Esophagus squamous epithelium (tissue), 4 donors: ENCODE results near the gene ASH1L.

Experiments
- POLR2A ChIP-seq, 4 donors: fragments of 450-650 bp; IDR thresholded peaks; one replicate each; pipeline ENCODE4 v1.6.1; 2017; ENCODE audit warnings: antibody characterized with exemption in 4 of 4, mild to moderate bottlenecking in 4 of 4, moderate library complexity in 3 of 4
- TF ChIP-seq, protein P1 (sequence below), 6 experiments: fragments of 450-650 bp in 4 of 6; fragments of 200-600 bp in 2 of 6; sonication (generic) in 2 of 6; IDR thresholded peaks; one replicate each; pipeline ENCODE4 v1.5.1; 2016 to 2019; ENCODE audit warnings: antibody characterized with exemption in 6 of 6, mild to moderate bottlenecking in 4 of 6, moderate library complexity in 4 of 6

DNA sequence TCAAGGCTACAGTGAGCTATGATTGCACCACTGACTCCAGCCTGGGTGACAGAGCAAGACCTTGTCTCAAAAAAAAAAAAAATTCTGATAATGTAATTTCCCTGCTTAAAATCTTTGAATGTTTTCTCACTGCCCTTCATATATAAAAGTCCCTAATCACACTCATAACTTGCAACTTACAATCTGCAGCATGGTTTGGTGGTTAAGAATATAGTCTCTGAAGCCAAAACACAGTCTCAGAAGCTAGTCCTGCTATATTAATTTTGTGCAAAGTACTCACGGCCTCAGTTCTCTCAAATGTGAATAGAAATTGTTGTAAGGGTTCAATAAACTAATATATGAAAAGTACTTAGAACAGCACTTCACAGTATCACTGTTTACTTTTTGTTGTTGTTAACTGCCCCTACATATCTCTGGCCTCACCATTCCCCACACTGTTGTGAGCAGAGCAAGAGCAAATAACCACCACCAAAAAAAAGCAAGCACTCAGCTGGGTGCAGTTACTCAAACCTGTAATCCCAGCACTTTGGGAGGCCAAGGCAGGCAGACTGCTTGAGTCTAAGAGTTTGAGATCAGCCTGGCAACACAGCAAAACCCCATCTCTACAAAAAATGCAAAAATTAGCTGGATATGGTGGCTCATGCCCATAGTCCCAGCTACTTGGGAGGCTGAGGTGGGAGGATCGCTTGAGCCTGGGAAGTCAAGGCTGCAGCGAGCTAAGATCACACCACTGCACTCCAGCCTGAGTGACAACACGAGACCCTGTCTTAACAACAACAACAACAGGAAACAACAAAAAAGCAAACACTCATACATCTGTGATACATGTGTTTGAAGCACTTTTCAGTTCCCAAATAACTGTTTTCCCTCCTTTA, 22.4 kb downstream of the ASH1L start:
- TF ChIP-seq, protein P1, sequence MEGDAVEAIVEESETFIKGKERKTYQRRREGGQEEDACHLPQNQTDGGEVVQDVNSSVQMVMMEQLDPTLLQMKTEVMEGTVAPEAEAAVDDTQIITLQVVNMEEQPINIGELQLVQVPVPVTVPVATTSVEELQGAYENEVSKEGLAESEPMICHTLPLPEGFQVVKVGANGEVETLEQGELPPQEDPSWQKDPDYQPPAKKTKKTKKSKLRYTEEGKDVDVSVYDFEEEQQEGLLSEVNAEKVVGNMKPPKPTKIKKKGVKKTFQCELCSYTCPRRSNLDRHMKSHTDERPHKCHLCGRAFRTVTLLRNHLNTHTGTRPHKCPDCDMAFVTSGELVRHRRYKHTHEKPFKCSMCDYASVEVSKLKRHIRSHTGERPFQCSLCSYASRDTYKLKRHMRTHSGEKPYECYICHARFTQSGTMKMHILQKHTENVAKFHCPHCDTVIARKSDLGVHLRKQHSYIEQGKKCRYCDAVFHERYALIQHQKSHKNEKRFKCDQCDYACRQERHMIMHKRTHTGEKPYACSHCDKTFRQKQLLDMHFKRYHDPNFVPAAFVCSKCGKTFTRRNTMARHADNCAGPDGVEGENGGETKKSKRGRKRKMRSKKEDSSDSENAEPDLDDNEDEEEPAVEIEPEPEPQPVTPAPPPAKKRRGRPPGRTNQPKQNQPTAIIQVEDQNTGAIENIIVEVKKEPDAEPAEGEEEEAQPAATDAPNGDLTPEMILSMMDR (IDR thresholded peaks at IDR 0.05): no peak
- no peak for TF ChIP-seq POLR2A (IDR thresholded peaks at IDR 0.05)
